Upper lobe of left lung (tissue), 6 donors: ENCODE results near the gene RLN1. TPM values are rescaled to one million over a fixed set of nuclear protein-coding genes. Genes with fewer than 3 reads are reported as not detected.

ENCODE experiments used
- ATAC-seq, 2 donors: fragments of 200-7000 bp; cut with Tn5 transposase; one replicate each; pipeline ENCODE4 v1.9.1; 2022; ENCODE audit warnings: mild to moderate bottlenecking in 2 of 2, moderate library complexity in 2 of 2; ENCODE audit not compliant: low FRiP score in 2 of 2
- DNase-seq, 2 donors: peaks; one replicate each; pipeline ENCODE4 v3.0.0-alpha.2; 2019 to 2020
- H3K27ac ChIP-seq, 4 donors: fragments of 200-600 bp; sonication (generic); one replicate each; pipeline ENCODE4 v1.5.1; 2016 to 2019
- H3K27me3 ChIP-seq, 4 donors: fragments of 200-600 bp; sonication (generic); one replicate each; pipeline ENCODE4 v1.5.1; 2017 to 2019
- H3K36me3 ChIP-seq, 4 donors: fragments of 200-600 bp; sonication (generic); one replicate each; pipeline ENCODE4 v1.5.1; 2016 to 2019
- H3K4me1 ChIP-seq, 4 donors: fragments of 200-600 bp; sonication (generic); one replicate each; pipeline ENCODE4 v1.5.1; 2018 to 2019
- H3K4me3 ChIP-seq, 4 donors: fragments of 200-600 bp; sonication (generic); one replicate each; pipeline ENCODE4 v1.5.1; 2017 to 2019; ENCODE audit warnings: mild to moderate bottlenecking in 2 of 4, moderate library complexity in 1 of 4
- H3K9me3 ChIP-seq, 4 donors: fragments of 200-600 bp; sonication (generic); one replicate each; pipeline ENCODE4 v1.5.1; 2018 to 2019
- CTCF ChIP-seq, 6 experiments: fragments of 450-650 bp in 4 of 6; fragments of 200-600 bp in 2 of 6; sonication (generic) in 2 of 6; IDR thresholded peaks; one replicate each; pipeline ENCODE4 v1.5.1; 2016 to 2019; ENCODE audit warnings: antibody characterized with exemption in 6 of 6
- EP300 ChIP-seq, 4 donors: sonication (generic); formaldehyde crosslinking; IDR thresholded peaks; one replicate each; pipeline ENCODE4 v1.5.1; 2017; ENCODE audit warnings: antibody characterized with exemption in 4 of 4, control low read depth in 2 of 4
- POLR2A ChIP-seq, 4 donors: fragments of 450-650 bp; IDR thresholded peaks; one replicate each; pipeline ENCODE4 v1.5.1; 2016 to 2017; ENCODE audit warnings: antibody characterized with exemption in 4 of 4, mild to moderate bottlenecking in 2 of 4
- POLR2AphosphoS5 ChIP-seq, 2 donors: sonication (generic); formaldehyde crosslinking; IDR thresholded peaks; one replicate each; pipeline ENCODE4 v1.5.1; 2017; ENCODE audit warnings: antibody characterized with exemption in 2 of 2
- WGBS, 2 donors: methylation state at CpG; one replicate each; pipeline ENCODE4 v1.1.5; 2017 to 2018; 5-methylcytosine and 5-hydroxymethylcytosine counted together
- small RNA-seq, 4 donors: library from RNA; depleted of rRNA; stranded (forward); fragments of <200 nt; gene quantifications; one replicate each; pipeline ENCODE3, GENCODE V24; 2016
- total RNA-seq, 6 donors: library from RNA; depleted of rRNA in 4 of 6; stranded (reverse); fragments of >200 nt in 4 of 6; gene quantifications; one replicate each; pipeline versions ENCODE4 v1.1.0 to v1.2.1, GENCODE V29; 2016 to 2021
- donor health status: DM: no; HTN: no; CAD: no; lungs with moderate emphysema.
- donor health status: DM: no; HTN: yes; CAD: no; lungs with severe emphysema.

The RLN1 gene
- total RNA-seq, 6 donors from 2014 or later = not detected

- H3K4me3 ChIP-seq = no peak overlapping the region
- ATAC-seq (no peak), DNase-seq (no peak)
- H3K27me3 ChIP-seq = no peaks in the 10 kb centered on the region
- H3K36me3 ChIP-seq = no peaks in the 10 kb centered on the region
- TF ChIP-seq POLR2A (IDR thresholded peaks at IDR 0.05) (no peak), CTCF (IDR thresholded peaks at IDR 0.05) (no peak), EP300 (IDR thresholded peaks at IDR 0.05) (no peak), POLR2AphosphoS5 (IDR thresholded peaks at IDR 0.05) (no peak)
- H3K27ac ChIP-seq = no peak overlapping the region
- H3K4me1 ChIP-seq = peaks cover 0 to 4% (median 0%) of the 10 kb centered on the region in 4 donors
- 49 to 51% methylated on average over 4 of the region's 4 CpGs for WGBS, 2 donors
- H3K9me3 ChIP-seq = no peaks in the 10 kb centered on the region
Measured at GRCh38 chr9:5301544-5301943, 38.1 kb downstream of the RLN1 start.

DNA sequence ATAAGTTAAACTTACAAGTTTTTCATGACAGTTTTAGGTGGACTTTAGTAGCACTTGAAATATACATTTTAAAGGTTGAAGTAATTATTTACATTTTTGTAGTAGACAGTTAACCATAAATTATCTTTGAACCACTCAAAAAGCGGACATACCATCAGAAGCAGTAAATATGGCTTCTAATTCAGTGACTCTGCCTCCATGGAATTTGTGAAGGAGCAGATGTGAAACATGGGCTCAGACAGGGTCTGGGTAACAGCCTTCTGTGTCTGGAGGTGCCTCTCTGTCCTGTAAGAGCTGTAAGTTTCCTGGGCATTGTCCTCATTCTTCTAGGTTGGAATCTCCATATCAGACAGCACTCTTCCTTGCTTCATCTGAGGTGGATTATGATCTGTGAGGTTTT lies 47.5 kb downstream of the RLN1 start:
- Histone ChIP-seq H3K9me3 (no peaks in the 10 kb centered on the region), H3K27ac (no peak overlapping the region), H3K27me3 (no peaks in the 10 kb centered on the region), H3K36me3 (no peaks in the 10 kb centered on the region), H3K4me1 (no peaks in the 10 kb centered on the region), H3K4me3 (no peak overlapping the region)
- ATAC-seq (no peak), DNase-seq (no peak)
- TF ChIP-seq CTCF (IDR thresholded peaks at IDR 0.05) = no peak
- no peak for TF ChIP-seq POLR2AphosphoS5 (IDR thresholded peaks at IDR 0.05)
- TF ChIP-seq EP300 (IDR thresholded peaks at IDR 0.05) = no peak
- 92 to 100% methylated on average over 1 of the region's 1 CpG for WGBS, 2 donors

- WGBS, 2 donors = 0 to 70% methylated on average over 1 of the region's 1 CpG
- ATAC-seq = no peak
- H3K4me3 ChIP-seq = no peak overlapping the region
- no peak overlapping the region for H3K27ac ChIP-seq
- DNase-seq = no peak
- TF ChIP-seq POLR2A (IDR thresholded peaks at IDR 0.05) = no peak
- no peak for TF ChIP-seq POLR2AphosphoS5 (IDR thresholded peaks at IDR 0.05)
- no peak for TF ChIP-seq EP300 (IDR thresholded peaks at IDR 0.05)
- TF ChIP-seq CTCF (IDR thresholded peaks at IDR 0.05) = no peak
- H3K4me1 ChIP-seq = no peaks in the 10 kb centered on the region
- no peaks in the 10 kb centered on the region for H3K36me3 ChIP-seq
- H3K9me3 ChIP-seq = no peaks in the 10 kb centered on the region
- H3K27me3 ChIP-seq = no peaks in the 10 kb centered on the region
Measured at GRCh38 chr9:5288591-5288990, 51.1 kb downstream of the RLN1 start.

DNA sequence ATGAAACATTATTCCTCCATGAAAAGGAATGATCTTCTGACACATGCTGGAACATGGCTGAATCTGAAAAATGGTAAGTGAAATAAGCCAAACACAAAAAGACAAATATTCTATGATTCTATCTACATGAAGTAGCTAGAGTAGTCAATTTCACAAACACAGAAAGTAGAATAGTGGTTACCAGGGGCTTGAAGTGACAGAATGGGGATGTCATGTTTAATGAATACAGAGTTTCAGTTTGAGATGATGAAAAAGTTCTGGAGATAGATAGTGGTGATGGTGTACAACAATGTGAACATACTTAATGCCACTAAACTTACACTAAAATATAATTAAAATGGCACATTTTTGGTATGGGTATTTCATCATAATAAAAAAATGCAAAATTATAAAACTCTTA lies 53.4 kb downstream of the RLN1 start:
- no peak for ATAC-seq
- H3K27me3 ChIP-seq = no peaks in the 10 kb centered on the region
- H3K4me3 ChIP-seq = no peak overlapping the region
- no peaks in the 10 kb centered on the region for H3K36me3 ChIP-seq
- H3K4me1 ChIP-seq = no peaks in the 10 kb centered on the region
- no peaks in the 10 kb centered on the region for H3K9me3 ChIP-seq
- H3K27ac ChIP-seq = no peak overlapping the region
- no peak for DNase-seq
- TF ChIP-seq POLR2AphosphoS5 (IDR thresholded peaks at IDR 0.05) = no peak
- TF ChIP-seq EP300 (IDR thresholded peaks at IDR 0.05) = no peak
- no peak for TF ChIP-seq POLR2A (IDR thresholded peaks at IDR 0.05)
- no peak for TF ChIP-seq CTCF (IDR thresholded peaks at IDR 0.05)

Small RNA genes within 50 kb of the gene (small RNA-seq; reads per million reads assigned to genes)
- gene AL135786.1 (0 reads per million in 4 donors), gene HMGN2P31 (0 reads per million in 4 donors)

Other genes starting within 250 kb of the RLN1 start
- gene INSL6, start 154.2 kb downstream of the RLN1 start, total RNA-seq = not detected
- gene INSL4, start 108.5 kb downstream of the RLN1 start, total RNA-seq = not detected
- 1 to 10 TPM in 1 of 6 donors, under 1 TPM in 2, not detected in 3; 0.60 to 5.2 (median 0.61) TPM for gene RLN2, start 35.2 kb downstream of the RLN1 start, total RNA-seq
- 10 to 100 TPM in 5 of 6 donors, 1 to 10 TPM in 1; 3.1 to 19.3 (median 14.4) TPM for gene PLGRKT, start 98.0 kb upstream of the RLN1 start, total RNA-seq
- 10 to 100 TPM; 11.6 to 20.8 (median 14.4) TPM for gene CD274, start 110.7 kb upstream of the RLN1 start, total RNA-seq
- 10 to 100 TPM in 1 of 6 donors, 1 to 10 TPM in 5; 1.0 to 10.6 (median 3.2) TPM for gene PDCD1LG2, start 170.7 kb upstream of the RLN1 start, total RNA-seq